ENCODE results near the gene MLLT3. TPM values are rescaled to one million over a fixed set of nuclear protein-coding genes. Genes with fewer than 3 reads are reported as not detected.

The MLLT3 gene
- total RNA-seq, 1 experiment from 2014 or later, result 13.0 TPM

- no peak for DNase-seq (ENCODE audit: low spot score)
Observed at GRCh38 chr9:20340511-20340861, 281.8 kb downstream of the MLLT3 start.

GRCh38 chr9:20335668-20336332 is 286.5 kb downstream of the MLLT3 start:
- no peak for DNase-seq (ENCODE audit: low spot score)

GRCh38 chr9:20333991-20334390 is 288.3 kb downstream of the MLLT3 start:
- DNase-seq (ENCODE audit: low spot score), result no peak

- DNase-seq (ENCODE audit: low spot score), result no peak
Observed at GRCh38 chr9:20331095-20331685, 291.1 kb downstream of the MLLT3 start.

- no peak for DNase-seq (ENCODE audit: low spot score)
Observed at GRCh38 chr9:20330688-20331087, 291.6 kb downstream of the MLLT3 start.

- no peak for DNase-seq (ENCODE audit: low spot score)
Observed at GRCh38 chr9:20326516-20326915, 295.8 kb downstream of the MLLT3 start.

- no peak for DNase-seq (ENCODE audit: low spot score)
Observed at GRCh38 chr9:20325008-20325407, 297.3 kb downstream of the MLLT3 start.

GRCh38 chr9:20322212-20322611 is 300.1 kb downstream of the MLLT3 start:
- no peak for DNase-seq (ENCODE audit: low spot score)

- DNase-seq (ENCODE audit: low spot score), result peak; percentile 28
Observed at GRCh38 chr9:20321423-20322082, 300.7 kb downstream of the MLLT3 start.

- DNase-seq (ENCODE audit: low spot score), result no peak
Observed at GRCh38 chr9:20320921-20321320, 301.4 kb downstream of the MLLT3 start.

GRCh38 chr9:20319641-20320337 is 302.5 kb downstream of the MLLT3 start:
- DNase-seq (ENCODE audit: low spot score), result peak; percentile 95

GRCh38 chr9:20319241-20319640 is 303.1 kb downstream of the MLLT3 start:
- DNase-seq (ENCODE audit: low spot score), result peak; percentile 6

- no peak for DNase-seq (ENCODE audit: low spot score)
Observed at GRCh38 chr9:20317701-20318100, 304.6 kb downstream of the MLLT3 start.

GRCh38 chr9:20316372-20316771 is 305.9 kb downstream of the MLLT3 start:
- DNase-seq (ENCODE audit: low spot score), result no peak

- DNase-seq (ENCODE audit: low spot score), result peak; percentile 60
Observed at GRCh38 chr9:20315677-20316076, 306.6 kb downstream of the MLLT3 start.

GRCh38 chr9:20314981-20315380 is 307.3 kb downstream of the MLLT3 start:
- no peak for DNase-seq (ENCODE audit: low spot score)

GRCh38 chr9:20313415-20313814 is 308.9 kb downstream of the MLLT3 start:
- DNase-seq (ENCODE audit: low spot score), result no peak

- DNase-seq (ENCODE audit: low spot score), result peak; percentile 41
Observed at GRCh38 chr9:20312732-20313131, 309.6 kb downstream of the MLLT3 start.

- no peak for DNase-seq (ENCODE audit: low spot score)
Observed at GRCh38 chr9:20310024-20310423, 312.3 kb downstream of the MLLT3 start.

GRCh38 chr9:20309124-20309523 is 313.2 kb downstream of the MLLT3 start:
- DNase-seq (ENCODE audit: low spot score), result no peak

GRCh38 chr9:20307621-20308020 is 314.7 kb downstream of the MLLT3 start:
- no peak for DNase-seq (ENCODE audit: low spot score)

GRCh38 chr9:20305452-20305851 is 316.8 kb downstream of the MLLT3 start:
- no peak for DNase-seq (ENCODE audit: low spot score)

- no peak for DNase-seq (ENCODE audit: low spot score)
Observed at GRCh38 chr9:20303996-20304395, 318.3 kb downstream of the MLLT3 start.
